ENCODE results near the gene PDE1C. TPM values are rescaled to one million over a fixed set of nuclear protein-coding genes. Genes with fewer than 3 reads are reported as not detected.

PDE1C gene
- total RNA-seq, 1 experiment from 2014 or later = 2.4 TPM

DNA sequence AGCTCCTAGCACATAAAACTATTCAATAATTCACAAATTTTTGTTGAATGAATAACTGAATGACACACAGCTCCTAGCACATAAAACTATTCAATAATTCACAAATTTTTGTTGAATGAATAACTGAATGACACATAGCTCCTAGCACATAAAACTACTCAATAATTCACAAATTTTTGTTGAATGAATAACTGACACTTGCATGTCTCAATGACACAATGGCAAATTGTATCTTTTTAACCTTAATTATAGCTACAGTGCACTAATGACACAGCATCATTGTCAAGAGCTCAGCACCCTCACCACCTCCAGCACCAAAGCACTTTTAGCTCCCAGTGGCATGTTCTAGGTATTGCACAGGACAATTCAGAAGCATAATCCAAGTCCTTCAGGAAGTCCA lies 131.6 kb downstream of the PDE1C start:
- DNase-seq (ENCODE audit: low spot score) = no peak

DNA sequence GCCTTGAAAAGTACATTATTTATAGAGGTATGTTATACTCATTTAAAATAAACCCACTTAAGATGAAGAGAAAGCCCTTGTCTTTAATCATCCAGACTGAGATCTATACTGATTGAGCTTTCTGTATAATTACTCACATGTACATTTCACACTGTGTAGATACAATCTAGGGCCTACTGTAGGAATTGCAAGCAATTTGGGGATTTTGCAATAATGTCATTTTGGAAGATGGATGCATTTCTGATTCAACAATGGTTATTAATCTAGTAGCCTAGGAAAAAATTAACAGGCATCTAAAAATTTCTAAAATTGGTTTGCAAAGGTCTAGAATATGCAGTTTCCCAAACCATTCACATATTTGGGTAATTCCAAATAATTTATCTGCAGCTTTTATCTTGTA lies 132.2 kb downstream of the PDE1C start:
- DNase-seq (ENCODE audit: low spot score) = no peak

DNA sequence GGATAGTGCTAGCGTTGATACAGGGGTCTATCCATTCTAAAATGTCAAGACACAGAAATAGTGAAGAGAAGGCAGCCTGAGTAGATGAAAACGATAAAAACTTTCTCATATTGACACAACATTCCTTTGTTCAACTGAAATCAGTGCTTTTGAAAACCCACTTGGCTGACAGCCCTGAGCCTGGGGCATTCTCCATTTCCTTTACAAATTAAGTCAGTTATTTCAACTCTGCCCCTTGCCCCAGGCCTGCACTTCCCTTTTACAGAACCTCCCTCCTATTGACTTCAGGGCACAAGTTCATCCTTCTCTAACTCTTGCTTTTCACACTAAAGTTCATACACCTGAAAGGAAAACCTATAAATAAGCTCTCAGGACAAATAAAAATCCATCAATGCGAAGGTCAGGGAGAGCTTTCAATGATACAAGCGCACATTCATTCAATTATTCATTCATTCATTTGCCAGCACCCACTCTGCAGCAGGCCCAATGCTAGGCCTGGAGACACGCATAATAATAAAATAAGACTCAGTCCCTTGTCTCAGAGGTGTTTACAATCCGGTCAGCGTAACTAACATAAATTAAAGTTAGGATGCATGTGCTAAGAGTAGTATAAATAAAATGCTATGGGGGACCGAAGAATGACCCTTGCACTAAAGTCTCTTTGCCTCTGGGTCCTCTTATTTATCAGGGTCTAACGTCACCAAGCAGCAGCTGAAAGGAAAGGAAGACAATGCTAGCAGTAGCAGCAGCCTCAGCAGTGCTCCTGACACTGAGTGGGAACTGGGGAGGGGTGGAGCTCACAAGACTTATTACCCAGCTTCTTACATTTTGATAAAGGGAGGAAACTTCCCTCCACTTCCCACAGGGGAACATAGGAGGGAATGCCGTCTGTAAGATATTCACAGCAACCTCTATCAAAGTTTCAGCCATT lies 134.8 kb downstream of the PDE1C start:
- DNase-seq (ENCODE audit: low spot score) = no peak

DNA sequence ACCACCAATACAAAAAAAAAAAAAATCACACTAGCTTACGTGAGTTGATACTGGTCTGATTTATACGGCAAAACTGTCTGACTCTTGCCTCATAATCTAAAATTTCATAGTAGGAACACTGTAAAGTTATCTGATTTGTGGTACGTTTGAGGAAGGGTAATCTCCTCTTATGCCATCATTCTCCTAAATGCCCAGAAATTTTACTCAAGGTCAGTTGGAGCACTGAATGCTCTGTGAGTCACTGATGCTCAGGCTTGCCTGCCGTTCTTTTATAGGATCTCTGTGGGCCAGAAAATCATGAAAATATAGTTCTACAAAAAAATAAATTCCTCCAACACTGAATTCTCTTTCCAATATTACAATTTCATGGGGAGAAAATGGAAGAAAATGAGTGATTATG lies 135.7 kb downstream of the PDE1C start:
- DNase-seq (ENCODE audit: low spot score) = no peak

DNA sequence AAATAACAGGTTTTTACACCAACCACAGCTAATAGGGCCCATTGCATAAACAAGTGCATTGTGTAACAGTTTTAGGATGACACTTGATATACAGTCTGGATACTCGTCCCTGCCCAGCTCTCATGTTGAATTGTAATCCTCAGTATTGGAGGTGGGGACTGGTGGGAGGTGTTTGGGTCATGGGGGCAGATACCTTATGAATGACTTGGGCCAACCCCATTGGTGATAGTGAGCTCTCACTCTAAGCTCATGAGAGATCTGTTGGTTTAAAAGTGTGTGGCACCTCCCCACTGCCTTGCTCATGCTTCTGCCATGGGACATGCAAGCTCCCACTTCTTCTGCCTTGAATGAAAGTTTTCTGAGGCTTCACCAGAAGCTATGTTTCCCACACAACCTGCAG lies 136.7 kb downstream of the PDE1C start:
- DNase-seq (ENCODE audit: low spot score) = no peak

DNA sequence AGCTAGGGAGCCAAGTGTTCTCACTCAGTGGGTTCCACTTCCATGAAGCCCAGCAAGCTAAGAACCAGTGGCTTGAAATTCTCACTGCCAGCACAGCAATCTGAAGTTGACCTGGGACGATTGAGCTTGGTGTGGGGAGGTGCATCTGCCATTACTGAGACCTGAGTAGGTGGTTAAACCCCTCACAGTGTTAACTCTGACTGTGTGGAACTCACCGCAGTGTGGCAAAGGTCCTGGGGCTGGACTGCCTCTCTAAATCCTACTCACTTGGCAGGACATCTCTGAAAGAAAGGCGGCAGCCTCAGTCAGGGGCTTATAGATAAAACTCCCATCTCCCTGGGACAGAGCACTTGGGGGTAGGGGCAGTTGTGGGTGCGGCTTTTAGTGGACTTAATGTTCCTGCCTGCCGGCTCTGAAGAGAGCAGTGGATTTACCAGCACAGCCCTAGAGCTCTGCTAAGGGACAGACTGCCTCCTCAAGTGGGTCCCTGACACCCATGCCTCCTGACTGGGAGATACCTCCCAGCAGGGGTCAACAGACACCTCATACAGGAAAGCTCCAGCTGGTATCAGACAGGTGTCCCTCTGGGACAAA lies 143.1 kb downstream of the PDE1C start:
- DNase-seq (ENCODE audit: low spot score) = no peak

DNA sequence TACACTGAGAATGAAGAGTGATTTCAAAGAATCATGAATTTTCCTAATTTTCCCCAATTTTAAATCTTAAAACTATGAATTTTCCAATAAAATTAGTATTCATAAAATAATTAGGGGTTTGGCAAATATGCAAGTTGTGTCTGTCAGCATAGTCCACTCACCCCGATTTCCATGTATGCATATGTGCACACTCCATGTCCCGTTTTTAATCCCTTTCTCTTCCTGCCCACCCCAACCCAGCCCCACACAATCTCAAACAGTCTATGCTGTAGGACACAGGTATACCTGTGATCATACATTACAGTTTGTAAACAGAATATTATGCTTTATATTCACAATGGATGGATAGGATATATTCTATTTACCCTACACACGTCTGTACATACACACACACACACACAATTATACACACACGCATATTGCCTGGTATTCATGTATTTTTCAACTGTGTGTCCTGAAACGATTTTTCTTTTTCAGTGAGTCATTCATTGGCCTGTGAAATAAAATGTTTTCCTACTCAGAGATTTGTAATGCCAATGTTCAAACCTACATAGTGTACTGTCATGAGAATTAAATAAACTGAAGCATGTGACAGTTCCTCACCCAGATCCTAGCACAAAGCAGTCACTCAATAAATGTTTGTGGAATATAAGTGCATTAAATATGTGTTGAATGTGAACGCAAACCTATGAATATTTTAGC lies 144.3 kb downstream of the PDE1C start:
- DNase-seq (ENCODE audit: low spot score) = no peak

DNA sequence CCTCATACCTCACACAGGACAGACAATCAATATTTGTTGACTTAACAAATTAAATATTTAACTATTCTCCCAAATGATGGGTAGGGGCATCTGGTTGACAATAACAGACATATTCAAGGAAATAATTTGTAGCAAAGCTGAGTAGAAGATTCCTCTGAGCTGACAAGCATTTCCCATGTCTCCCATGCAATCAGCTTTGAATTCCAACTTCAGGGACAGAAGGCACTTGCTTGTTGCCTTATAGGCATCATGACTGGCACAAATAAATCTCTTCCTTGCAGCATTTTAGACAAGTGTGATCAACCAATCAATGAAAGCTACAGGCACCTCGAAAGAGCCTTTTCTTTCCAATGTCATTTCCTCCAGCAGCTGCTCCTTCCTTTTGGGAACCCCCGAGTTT lies 146.0 kb downstream of the PDE1C start:
- no peak for DNase-seq (ENCODE audit: low spot score)

DNA sequence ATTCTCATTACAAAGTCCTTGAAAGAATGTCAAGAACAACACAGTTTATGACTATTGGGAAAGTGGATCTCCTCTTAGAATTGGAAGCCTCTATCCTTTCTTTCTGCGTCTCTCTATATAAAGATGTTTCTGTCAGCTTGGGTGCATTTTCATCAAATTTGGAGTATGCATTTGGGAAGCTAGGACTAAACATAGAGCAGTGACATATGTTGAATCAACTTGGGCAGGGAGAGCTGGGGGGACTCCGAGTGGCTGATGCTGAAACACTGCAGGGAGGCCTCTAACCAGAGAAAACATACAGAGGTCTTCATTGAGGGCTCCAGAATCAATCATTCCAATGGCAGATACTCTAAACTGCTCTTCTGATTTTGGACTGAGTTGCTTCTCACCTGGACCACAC lies 147.4 kb downstream of the PDE1C start:
- no peak for DNase-seq (ENCODE audit: low spot score)

DNA sequence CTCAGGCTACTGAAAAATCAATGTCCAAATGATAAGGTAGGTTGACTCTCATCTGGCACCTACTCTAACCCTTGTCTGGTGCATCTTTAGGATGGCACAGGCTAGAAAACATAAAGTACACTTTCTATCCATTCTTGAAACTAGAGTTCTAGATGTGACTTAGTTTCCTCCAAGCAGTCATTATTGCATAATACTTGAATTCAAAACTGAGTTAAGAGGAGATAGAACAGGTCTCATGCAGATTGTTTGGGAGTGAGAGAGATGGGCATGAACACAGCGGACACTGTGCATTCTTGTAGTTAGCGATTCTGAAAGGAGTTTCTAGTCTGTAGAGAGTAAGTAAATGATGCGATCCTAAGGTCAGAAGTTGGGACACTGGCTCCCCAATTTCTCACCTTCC lies 149.2 kb downstream of the PDE1C start:
- no peak for DNase-seq (ENCODE audit: low spot score)

DNA sequence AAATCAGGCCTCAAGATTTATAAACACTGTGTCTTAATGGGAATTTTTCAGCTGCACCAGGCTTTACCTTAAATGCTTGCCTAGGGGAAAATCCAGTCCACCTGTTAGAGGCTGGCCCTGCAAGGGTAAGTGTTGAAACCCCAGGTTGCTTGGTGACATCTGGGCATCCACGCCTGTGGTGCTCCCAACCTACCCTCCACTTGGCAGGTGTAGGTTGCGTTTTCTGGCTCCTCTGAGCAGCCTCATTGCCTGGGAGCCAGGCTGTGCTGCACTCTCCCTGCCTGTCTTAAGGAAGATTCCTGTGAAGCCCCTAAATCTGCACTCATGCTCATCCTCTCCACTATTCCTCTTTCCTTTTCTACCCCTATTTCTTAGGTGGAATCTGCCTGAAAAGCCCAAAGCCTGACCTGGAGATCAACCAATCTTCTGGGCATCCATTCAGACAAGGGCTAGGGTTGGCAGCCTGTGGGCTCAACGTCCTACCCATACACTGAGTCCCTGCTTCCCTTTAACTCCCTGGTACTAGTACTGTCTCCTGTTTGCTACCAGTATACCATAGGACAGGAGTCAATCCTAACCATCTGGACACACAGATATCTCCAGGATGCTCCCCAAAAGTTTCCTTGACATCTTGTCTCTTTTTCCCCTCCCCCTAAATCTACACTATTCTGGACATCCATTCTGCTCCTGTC lies 150.4 kb downstream of the PDE1C start:
- no peak for DNase-seq (ENCODE audit: low spot score)

DNA sequence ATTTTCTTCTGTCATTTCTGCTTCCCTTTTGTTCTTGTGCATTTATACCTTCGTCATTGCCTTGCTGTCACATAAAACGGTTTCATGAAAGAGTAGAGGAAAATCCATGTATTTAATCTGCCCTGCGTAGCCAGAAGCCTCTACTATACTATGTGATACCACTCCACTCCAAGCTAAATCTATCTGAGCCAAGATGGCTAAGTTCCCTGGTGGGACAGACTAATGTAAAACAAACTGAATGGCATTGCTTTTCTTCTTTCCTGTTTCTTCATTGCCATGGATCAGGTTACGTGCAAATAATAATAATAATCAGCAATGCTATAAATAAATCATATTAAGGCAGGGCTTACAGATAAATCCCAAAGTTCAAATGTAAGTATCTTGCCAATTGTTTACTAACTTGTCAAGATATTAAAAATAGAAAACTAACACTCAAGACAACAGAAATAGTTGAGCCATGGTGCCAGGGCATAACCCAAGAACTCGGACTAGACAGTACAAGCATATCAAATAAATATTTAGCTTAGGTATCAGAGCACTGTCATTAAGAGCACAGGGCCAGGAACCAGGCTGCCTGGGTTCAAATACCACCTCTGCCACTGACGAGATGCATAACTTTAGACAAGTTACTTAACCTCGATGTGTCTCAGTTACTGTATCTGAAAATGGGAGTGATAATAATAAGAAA lies 151.4 kb downstream of the PDE1C start:
- DNase-seq (ENCODE audit: low spot score) = no peak

DNA sequence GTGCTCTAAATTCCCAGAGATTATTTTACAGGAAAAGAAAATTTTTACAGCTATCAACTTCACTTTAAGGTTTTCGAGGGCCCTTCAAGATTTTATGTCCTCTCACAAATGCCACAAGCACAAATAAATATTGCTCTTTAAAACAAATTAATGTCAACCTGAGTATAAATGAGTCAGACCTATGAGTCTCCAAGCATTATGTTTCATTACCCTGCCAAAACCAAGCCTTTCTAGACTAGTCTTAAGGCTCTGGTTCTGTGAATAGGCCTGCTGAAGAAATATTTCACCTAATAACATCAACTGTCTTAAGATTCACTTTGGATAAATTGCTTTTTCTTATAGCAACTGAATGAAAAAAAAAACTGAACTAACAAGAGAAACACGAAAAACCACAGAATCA lies 153.0 kb downstream of the PDE1C start:
- DNase-seq (ENCODE audit: low spot score) = no peak

DNA sequence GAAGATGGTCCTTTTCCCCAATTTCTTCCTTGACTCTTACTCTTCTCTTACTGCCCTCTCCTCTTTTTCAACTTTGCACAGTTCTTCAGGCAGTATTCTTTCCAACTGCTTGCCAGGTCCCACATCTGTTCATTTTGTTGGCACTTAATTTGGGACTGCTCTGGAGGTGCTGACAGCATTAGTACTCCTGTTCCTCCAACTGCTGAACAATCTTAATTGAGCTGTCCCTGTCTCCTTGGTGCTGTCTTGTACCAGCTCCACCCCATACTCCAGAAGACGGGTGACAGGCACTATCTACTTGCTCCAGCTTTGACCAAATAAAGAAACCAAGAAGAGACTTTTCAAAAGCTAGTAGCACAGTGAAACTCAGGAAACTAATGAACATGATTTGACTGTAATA lies 160.0 kb downstream of the PDE1C start:
- no peak for DNase-seq (ENCODE audit: low spot score)

DNA sequence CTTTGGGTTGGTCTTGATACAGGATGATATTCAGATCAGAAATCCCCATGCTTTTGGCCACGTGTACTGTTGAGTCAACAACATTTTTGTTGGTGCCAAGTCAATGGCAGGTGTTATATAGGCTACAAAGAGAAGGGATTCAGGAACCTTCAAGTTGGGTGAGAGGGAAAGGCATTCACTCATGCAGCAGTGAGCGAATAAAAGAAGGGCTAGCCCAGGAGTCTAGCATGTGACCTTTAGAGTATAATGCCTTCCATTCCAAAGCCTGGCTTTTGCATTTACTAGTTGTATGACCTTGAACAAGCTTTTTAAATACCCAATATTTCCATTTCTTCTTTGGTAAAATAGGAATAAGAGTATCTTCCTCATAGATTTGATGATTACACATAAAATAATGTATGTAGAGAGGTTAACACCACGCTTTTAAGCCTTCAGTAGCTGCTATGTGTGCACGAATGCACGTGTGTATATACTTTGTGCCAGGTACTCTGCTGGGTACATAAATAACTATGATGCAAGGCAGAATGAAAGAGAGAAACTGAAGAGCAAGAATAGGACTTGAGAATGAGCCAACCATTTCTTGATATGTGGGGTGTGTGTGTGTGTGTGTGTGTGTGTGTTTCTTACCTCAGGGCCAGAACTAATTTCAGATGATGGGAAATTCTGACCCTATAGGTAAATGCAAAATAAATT lies 163.6 kb downstream of the PDE1C start:
- DNase-seq (ENCODE audit: low spot score) = no peak

DNA sequence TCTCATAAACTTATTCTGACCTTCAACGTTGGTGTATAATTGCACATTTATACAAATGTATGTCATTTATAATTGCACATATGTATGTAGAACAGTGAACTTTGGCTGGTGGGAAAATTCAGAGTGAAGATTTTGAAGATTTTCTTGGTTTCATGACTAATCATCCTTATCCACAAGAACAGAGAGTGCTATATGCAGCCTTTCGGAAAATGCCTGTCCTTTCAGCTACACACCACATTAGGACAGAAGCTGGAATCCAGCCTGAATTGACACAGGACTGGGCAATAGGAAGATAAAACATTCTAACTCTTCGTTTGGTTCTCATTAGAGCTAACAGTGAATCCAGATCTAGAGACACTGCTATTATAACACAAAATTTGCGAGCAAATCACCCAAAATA lies 166.2 kb downstream of the PDE1C start:
- no peak for DNase-seq (ENCODE audit: low spot score)

DNA sequence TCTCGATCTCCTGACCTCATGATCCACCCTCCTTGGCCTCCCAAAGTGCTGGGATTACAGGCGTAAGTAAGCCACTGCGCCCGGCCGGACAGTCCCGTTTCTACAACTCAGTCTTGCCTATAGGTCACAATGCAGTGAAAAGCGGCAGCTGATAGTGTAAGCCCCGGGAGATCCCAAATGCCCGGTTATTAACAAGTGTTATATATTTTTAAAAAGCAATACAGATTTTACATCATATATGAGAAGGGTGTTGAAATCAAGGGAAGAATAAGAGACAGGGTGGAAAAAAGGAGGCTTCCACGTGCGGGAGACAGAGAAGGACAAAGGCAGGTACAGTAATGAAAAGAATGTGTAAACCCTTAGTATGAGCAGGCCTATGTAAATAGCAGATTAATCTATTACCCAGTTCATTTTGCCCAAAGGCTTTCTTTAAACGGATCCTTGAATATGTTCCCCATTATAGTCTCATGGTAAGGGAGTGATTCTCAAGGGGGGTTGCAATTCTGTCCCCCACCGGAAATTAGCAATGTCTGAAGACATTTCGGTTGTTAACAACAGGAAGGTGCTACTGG lies 170.8 kb downstream of the PDE1C start:
- DNase-seq (ENCODE audit: low spot score) = no peak

DNA sequence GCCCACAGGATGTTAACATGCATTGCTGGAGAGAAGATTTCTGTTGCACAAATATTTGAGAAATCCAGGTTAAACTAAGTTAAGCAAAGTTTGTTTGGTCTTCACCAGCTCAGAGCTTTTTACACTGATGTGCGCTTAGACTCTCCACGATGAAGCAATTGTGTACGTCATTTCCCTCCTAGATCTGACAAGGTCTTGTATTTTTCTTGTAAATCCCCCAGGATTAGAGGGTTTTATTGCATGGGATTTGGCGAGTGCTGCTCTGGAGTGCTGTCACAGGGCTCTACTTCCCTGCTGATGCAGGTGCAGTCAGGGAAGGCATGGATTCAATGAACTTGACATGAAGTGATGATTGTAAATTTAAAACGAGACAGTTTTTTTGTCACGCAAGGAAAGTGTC lies 173.3 kb downstream of the PDE1C start:
- peak; percentile 44 for DNase-seq (ENCODE audit: low spot score)

DNA sequence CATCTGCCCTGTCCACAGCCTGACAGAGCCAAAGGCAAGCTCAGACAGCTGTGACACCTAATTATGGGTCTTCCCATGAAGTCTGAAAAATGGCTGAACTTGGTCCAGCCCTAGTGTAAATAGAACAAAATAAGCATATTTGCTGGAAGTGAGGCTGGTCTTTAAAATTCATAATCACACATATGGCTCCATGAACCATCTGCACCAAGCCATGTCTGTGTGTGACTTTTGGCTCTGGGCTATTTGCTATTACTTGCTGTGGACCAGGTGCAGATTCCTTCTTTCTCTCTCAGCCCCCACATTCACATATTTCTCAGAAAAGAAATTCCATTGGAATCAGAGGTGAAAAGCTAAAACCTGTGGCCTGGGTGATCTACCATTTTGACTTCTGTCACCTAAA lies 175.9 kb downstream of the PDE1C start:
- no peak for DNase-seq (ENCODE audit: low spot score)

DNA sequence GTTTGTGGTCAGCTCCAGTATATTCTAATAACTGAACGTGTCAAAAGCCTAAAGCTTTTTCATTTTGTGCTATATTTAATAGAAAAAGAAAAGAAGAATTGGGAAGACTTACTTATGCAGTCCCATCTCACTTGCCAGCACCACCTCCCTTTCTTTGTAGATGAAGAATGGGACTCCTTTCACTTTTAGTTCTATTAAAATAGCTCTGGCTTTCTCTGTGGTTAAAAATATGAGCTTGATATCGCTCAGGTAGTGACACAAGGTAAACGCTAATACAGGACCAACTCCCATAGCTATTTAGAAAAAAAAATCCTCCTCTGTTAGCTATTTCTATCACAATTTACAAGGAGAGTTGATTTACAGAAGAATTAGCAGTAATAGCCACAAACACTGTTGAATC lies 176.8 kb downstream of the PDE1C start:
- DNase-seq (ENCODE audit: low spot score) = no peak

All from H4 (cell line).